GM18907 (cell line): Measurements from ENCODE around the gene EXOC6B.

Experiments
- ATAC-seq: cut with Tn5 transposase; IDR thresholded peaks from one replicate; pipeline ENCODE4 v1.9.1; 2021; ENCODE audit warnings: mild to moderate bottlenecking, moderate library complexity; ENCODE audit not compliant: unreplicated experiment

Gene EXOC6B

GRCh38 chr2:72183016-72183415, 642.8 kb downstream of the EXOC6B start:
- ATAC-seq: no peak

- ATAC-seq: no peak
Measured at GRCh38 chr2:72182547-72182946, 643.3 kb downstream of the EXOC6B start.

DNA sequence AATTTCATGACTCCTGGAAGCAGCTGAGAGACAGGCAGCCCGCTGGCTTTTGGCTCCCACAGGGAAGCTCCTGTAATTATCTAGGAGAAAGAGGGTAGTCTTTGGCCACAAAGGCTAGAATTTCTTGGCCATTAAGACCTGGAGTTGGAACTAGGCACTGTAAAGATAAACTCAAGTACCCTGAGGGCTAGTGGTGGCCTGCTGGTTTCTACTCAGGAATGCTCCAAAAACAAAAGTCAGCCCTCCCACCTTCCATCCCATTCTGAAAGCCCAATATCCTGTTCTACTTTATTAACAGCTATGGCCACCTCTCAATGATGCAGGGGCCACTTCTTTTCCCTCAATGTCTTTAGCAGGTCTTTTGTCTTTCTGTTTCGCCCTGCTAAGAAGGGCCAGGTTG, 644.2 kb downstream of the EXOC6B start:
- ATAC-seq: no peak

DNA sequence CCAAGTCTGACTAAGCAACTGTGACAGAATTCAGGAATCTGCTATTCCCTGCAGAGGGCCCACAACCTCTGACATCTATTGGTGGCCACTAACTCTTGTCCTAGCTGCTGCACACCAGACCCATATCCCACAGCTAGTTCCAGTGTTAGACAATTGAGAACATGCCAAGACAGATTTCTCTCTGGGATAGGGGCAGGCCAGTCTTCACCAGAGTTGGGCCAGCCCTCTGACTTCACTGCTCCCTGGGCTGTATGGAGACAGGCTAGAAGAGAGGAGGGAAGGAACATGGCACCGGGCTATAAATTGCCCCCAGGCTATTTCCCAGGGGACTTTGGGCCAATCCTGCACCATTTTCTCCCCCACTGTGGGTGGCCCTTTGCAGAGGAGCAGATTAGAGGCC, 645.5 kb downstream of the EXOC6B start:
- ATAC-seq: no peak

DNA sequence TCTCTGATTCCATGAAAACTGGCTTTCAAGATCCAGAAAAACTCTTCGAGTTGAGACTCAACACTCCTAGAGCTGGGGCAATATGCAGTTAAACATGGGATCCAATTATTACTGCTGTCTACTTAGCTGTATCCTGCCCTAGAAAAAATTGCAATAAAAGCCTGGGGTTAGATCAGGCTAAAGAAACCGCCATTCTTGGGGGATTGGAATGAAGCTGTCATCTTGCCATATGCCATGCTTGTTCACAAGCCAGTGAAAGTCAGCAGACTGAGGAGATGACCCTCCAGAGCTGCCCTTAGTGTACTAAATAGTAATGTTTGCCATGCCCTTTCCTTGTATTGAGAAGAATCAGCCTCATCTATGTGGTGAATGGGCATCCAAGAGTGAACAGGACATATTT, 647.3 kb downstream of the EXOC6B start:
- no peak for ATAC-seq

GRCh38 chr2:72176281-72176680, 649.6 kb downstream of the EXOC6B start:
- no peak for ATAC-seq

GRCh38 chr2:72175636-72176035, 650.2 kb downstream of the EXOC6B start:
- no peak for ATAC-seq

DNA sequence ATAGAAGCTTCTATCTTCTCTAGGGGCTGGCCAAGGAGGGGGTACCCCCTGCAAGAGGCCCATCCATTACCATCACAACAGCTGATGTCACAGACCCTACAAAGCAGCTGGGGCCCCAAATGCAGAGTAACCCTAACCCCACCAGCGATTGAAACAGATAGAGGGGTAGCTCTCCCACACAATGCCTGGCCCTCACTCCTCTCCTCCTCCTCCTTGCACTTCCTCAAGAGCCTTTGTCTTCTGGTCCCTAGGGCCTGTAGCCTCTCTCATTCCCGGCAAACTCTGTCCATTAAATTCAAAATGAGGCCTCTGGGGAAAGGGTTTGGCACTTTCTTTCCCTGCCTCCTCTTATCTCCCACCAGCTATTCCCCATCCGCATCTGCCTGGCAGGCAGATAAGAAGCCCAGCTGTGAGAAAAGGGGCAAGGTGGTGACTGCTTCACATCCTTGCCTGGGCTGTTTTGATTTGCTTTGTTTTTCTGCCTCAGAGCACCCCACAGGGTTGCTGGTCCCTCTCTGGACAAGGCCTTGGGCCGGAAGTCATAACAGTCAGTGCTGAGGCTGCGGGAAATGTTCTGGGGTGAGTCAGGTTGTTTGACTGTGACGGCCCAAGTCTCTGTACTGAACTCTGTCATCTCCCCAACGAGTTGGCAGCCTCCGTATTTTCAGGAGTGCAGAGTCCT, 652.1 kb downstream of the EXOC6B start:
- ATAC-seq: no peak

GRCh38 chr2:72172478-72172877, 653.4 kb downstream of the EXOC6B start:
- no peak for ATAC-seq

DNA sequence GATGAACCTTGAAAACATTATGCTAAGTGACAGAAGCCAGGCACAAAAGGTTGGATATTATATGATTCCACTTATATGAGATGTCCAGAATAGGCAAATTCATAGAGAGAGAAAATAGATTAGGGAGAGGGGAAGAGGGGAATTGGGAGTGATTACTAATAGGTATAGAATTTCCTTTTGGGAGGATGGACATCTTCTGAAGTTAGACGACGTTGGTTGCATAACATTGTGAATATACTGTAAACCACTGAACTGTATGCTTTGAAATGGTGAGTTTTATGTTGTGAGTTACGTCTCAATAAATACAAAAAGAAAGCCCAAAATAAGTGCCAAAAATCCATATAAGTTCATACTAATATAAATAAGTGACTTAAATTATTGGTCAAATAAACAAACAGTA, 659.6 kb downstream of the EXOC6B start:
- no peak for ATAC-seq

- ATAC-seq: no peak
Measured at GRCh38 chr2:72165792-72166191, 660.0 kb downstream of the EXOC6B start.

DNA sequence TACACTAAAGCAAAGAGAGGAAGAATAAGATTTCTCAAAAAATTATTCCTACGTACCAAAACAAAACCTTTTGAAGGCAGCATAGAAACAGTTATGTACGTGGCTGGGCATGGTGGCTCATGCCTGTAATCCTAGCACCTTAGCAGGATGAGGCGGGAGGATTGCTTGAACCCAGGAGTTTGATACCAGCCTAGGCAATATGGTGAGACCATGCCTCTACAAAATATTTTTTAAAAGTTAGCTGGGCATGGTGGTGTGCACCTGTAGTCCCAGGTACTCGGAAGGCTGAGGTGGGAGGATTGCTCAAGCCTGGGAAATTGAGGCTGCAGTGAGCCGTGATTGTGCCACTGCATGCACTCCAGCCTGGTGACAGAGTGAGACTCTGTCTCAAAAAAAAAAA, 663.3 kb downstream of the EXOC6B start:
- ATAC-seq: no peak

DNA sequence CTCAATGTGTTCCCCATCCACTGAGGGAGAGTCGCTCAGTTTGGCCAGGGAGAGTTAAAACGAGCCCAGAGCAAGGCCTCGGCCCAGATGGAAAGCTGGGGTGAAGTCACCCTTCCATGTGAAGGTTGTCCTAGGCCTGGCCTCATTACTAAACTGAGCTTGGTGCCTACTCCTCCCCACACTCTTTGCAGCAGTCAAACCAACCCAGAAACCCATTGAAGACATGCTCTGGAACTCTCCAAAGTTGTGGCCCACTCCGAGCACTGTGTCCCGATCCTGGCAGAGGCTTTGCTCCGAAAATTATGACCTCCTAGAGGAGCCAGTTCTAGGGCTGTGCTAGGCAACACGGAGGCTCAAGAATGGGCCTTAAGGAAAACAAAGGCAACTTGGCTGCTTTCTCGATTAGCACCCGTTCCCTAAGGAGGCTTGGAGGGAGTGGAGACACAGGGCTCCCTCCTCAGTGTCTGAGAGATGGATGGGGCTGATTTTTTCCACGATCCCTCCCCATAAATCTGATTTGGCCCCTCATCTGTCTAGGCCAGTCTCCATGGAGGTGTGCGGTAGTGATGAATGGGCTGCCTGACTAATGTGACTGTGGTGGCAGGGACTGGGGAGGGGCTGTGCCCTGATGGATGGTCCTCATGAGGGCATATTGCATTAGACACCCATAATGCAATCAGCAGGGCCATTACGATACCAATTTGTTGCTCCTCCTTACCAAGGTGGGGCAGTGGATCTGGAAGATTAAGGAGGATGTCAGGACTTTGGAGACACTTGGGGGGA, 666.4 kb downstream of the EXOC6B start:
- no peak for ATAC-seq

GRCh38 chr2:72157871-72158771, 667.7 kb downstream of the EXOC6B start:
- ATAC-seq: no peak

- ATAC-seq: no peak
Measured at GRCh38 chr2:72156872-72157271, 669.0 kb downstream of the EXOC6B start.

- no peak for ATAC-seq
Measured at GRCh38 chr2:72155737-72156136, 670.1 kb downstream of the EXOC6B start.

DNA sequence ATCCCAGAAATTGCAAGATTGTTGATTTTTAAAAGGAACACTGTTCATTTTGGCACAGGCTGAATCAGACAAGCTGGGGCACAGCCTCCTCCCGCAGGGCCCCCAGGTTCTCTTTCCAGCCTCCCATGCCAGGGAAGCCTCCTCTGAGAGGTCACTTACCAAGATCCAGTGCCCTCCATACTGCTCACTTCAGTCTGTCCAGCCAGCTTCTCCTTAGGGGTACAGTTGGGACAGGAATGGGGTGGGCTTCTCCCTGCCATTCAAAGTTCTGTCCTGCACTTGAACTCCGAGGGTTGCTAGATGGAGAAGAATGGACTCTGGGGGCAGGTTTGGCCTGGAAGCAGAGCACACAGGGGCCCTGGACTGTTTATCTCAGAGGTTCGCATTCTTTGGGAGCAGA, 670.7 kb downstream of the EXOC6B start:
- ATAC-seq: no peak

GRCh38 chr2:72154386-72154975, 671.4 kb downstream of the EXOC6B start:
- no peak for ATAC-seq

GRCh38 chr2:72153924-72154323, 671.9 kb downstream of the EXOC6B start:
- no peak for ATAC-seq

- ATAC-seq: no peak
Measured at GRCh38 chr2:72153026-72153791, 672.6 kb downstream of the EXOC6B start.
